Erythroblast (primary cell): ENCODE measurements around the gene SSUH2.

Experiments used
- GATA1 ChIP-seq: IDR thresholded peaks from 2 replicates; pipeline ENCODE4 v1.6.1; 2011; ENCODE audit warnings: low read depth, mild to moderate bottlenecking, control low read depth, low read length, moderate library complexity
- POLR2A ChIP-seq: IDR thresholded peaks from 2 replicates; pipeline ENCODE4 v1.6.1; 2011; ENCODE audit warnings: mild to moderate bottlenecking, low read length

DNA sequence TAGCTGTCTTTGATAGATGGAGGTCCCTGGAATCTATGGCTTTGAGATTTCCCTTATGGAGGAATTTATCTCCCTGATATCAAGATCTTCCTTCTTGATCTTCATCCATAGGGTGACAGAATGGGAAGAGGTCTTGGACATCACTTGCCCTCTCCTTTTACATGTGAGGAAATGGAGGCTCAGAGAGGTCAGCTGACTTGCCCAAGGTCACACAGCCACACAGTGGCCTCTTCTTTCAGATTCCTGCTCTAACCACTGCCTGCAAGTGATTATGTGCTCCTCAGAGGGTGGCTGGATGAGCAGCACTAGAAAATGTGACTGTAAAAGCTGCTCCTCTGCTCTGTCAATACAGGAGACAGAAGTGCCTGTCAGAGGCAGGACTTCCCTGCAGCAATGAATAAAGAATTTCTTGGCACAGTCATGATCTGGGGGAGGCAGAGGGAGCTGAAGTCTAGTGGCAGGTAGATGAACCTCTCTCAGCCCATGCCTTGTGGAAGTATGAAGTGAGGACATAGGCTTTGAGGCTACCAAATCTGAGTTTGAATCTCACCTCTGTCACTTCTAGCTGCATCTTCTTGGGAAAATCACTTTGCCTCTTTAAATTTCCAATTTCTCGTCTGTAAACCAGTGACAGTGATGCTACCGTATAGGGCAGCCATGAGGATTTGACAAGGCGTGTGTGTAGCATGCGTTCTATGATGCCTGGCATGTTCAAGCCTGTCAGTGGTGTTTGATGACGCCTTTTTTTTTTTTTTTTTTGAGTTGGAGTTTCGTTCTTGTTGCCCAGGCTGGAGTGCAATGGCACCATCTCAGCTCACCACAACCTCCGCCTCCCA lies 12.0 kb downstream of the SSUH2 start:
- TF ChIP-seq POLR2A (no peak), GATA1 (no peak)
